Putamen (tissue), 1 donor: Measurements from ENCODE around the gene JAKMIP2.
"Not testable (repeated sequence)": the region's sequence is repeated elsewhere in the genome, so short reads cannot be mapped to it uniquely, and the experiment has no call there.

Source experiments
- DNase-seq: peaks from one replicate; pipeline ENCODE4 v3.0.0-alpha.2; 2016; ENCODE audit warnings: low spot score

JAKMIP2 gene

GRCh38 chr5:147601652-147602051, 180.9 kb downstream of the JAKMIP2 start:
- DNase-seq, result no peak

- no peak for DNase-seq
Measured at GRCh38 chr5:147591120-147591519, 191.4 kb downstream of the JAKMIP2 start.

GRCh38 chr5:147590096-147590495, 192.4 kb downstream of the JAKMIP2 start:
- no peak for DNase-seq

GRCh38 chr5:147586832-147587231, 195.7 kb downstream of the JAKMIP2 start:
- no peak for DNase-seq

GRCh38 chr5:147586221-147586620, 196.3 kb downstream of the JAKMIP2 start:
- DNase-seq, result no peak

- DNase-seq, result not testable (repeated sequence)
Measured at GRCh38 chr5:147582272-147582671, 200.3 kb downstream of the JAKMIP2 start.

- DNase-seq, result not testable (repeated sequence)
Measured at GRCh38 chr5:147580418-147580817, 202.1 kb downstream of the JAKMIP2 start.

GRCh38 chr5:147578228-147579024, 204.1 kb downstream of the JAKMIP2 start:
- DNase-seq, result peak; percentile 18

GRCh38 chr5:147576646-147577535, 205.6 kb downstream of the JAKMIP2 start:
- no peak for DNase-seq

GRCh38 chr5:147575598-147575997, 206.9 kb downstream of the JAKMIP2 start:
- no peak for DNase-seq

- DNase-seq, result no peak
Measured at GRCh38 chr5:147573211-147573610, 209.3 kb downstream of the JAKMIP2 start.

- DNase-seq, result no peak
Measured at GRCh38 chr5:147568710-147569406, 213.7 kb downstream of the JAKMIP2 start.

- no peak for DNase-seq
Measured at GRCh38 chr5:147567917-147568598, 214.5 kb downstream of the JAKMIP2 start.

GRCh38 chr5:147565524-147565923, 217.0 kb downstream of the JAKMIP2 start:
- DNase-seq, result no peak

GRCh38 chr5:147564124-147564486, 218.4 kb downstream of the JAKMIP2 start:
- DNase-seq, result no peak

- DNase-seq, result no peak
Measured at GRCh38 chr5:147563466-147564123, 218.9 kb downstream of the JAKMIP2 start.

GRCh38 chr5:147561435-147561834, 221.1 kb downstream of the JAKMIP2 start:
- no peak for DNase-seq

GRCh38 chr5:147560718-147561331, 221.7 kb downstream of the JAKMIP2 start:
- DNase-seq, result no peak

- no peak for DNase-seq
Measured at GRCh38 chr5:147559749-147560148, 222.8 kb downstream of the JAKMIP2 start.

GRCh38 chr5:147558826-147559225, 223.7 kb downstream of the JAKMIP2 start:
- no peak for DNase-seq
